Measurements from ENCODE around the gene WWOX. TPM values are rescaled to one million over a fixed set of nuclear protein-coding genes. Genes with fewer than 3 reads are reported as not detected.
"Not testable (repeated sequence)": the region's sequence is repeated elsewhere in the genome, so short reads cannot be mapped to it uniquely, and the experiment has no call there.

WWOX gene
- total RNA-seq, 2 donors from 2014 or later: 10.6 to 13.1 TPM

DNA sequence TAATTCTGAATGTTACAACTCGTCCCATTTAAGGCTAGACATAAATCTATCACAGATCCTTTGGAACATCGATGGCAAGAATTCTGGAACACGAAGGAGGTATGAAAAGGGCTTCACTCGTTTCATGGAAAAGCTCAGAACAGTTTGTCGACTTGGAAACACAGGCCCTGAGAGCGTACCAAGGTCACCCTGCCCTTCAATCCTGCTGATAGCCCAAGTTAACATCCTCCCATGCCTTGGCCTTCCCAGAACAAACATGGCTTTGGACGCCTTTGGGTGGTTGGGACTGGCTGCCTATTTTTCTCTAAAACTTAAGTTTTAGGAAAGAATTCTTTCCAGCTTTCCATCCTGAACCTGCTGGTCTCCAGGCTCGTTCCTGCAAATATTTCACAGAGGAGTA lies 1105.0 kb downstream of the WWOX start:
- DNase-seq (no peak), ATAC-seq (no peak)
- intact Hi-C loops (cut with DNase I, micrococcal nuclease): no loop called here

DNA sequence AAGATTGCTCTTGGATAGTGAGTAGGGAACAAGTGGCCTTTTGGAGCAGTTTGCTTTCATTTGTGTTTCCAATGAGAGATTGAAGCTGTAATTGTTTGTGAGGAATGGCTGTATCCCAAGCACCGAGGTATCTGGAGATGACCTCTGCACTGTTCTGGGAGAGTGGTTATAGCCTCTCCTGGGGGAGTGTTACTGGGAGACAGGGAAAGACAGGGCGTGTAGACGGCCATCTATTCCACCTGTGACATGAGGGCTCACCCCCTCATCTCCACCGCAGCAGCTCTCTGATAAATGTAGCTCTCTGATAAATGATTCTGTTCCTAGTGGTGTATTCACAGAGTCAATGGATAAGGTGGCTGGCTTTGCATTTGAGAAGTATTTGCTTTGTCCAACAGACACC lies 1107.4 kb downstream of the WWOX start:
- DNase-seq (no peak), ATAC-seq (no peak)
- intact Hi-C loops (cut with DNase I, micrococcal nuclease): no loop called here

DNA sequence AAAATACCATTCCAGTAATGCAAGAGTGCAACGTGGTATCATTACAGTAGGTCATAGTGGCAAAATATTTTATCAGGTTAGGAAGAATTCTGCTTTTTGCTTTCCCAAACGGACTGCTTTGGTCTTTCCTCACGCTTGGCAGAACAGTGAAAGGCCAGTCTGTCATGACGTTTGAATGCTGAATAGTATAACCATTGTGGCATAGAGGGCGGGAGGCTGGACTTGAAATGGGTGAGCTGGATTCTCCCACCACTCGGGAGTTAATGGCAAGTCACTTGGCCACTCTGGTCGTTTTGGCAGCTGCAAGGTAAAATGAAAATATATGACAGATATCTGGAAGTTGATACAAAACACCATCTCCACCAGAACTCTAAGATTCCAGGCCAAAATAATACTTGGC lies 1109.9 kb downstream of the WWOX start:
- ATAC-seq (no peak), DNase-seq (no peak)
- intact Hi-C loops (cut with DNase I, micrococcal nuclease): no loop called here

DNA sequence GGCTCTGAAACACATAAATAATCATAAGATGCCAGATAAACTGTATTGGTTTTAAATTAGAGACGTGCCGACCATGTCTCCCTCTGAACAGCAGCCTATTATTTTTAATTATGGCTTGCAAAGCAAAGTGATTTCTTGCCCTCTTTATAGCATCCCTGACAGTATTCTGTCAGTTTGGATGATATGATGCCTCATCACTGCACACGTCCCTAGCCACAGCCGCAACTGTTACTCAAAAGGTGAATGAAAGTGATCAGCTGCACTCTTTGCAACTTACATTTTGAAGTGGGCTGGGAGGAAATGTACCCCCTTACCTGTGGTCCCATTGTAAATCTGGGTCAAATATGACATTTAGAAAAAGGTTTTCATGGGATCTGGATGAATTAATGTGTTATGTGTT lies 1111.2 kb downstream of the WWOX start:
- ATAC-seq: no peak
- no peak for DNase-seq
- intact Hi-C loops (cut with DNase I, micrococcal nuclease): no loop called here

DNA sequence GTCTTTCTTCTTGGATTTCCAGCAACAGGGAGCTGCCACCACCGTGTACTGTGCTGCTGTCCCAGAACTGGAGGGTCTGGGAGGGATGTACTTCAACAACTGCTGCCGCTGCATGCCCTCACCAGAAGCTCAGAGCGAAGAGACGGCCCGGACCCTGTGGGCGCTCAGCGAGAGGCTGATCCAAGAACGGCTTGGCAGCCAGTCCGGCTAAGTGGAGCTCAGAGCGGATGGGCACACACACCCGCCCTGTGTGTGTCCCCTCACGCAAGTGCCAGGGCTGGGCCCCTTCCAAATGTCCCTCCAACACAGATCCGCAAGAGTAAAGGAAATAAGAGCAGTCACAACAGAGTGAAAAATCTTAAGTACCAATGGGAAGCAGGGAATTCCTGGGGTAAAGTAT lies 1112.1 kb downstream of the WWOX start:
- DNase-seq (no peak), ATAC-seq (no peak)
- intact Hi-C loops (cut with DNase I, micrococcal nuclease): no loop called here

DNA sequence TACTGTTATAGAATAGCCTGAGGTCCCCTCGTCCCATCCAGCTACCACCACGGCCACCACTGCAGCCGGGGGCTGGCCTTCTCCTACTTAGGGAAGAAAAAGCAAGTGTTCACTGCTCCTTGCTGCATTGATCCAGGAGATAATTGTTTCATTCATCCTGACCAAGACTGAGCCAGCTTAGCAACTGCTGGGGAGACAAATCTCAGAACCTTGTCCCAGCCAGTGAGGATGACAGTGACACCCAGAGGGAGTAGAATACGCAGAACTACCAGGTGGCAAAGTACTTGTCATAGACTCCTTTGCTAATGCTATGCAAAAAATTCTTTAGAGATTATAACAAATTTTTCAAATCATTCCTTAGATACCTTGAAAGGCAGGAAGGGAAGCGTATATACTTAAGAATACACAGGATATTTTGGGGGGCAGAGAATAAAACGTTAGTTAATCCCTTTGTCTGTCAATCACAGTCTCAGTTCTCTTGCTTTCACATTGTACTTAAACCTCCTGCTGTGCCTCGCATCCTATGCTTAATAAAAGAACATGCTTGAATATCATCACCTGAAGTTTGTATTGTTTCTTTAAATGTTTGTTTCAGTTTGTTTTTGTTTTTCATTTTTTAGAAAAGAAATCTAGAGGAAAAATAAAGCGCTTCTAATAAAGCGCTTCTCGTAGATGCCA lies 1112.8 kb downstream of the WWOX start:
- intact Hi-C loops (cut with DNase I, micrococcal nuclease): no loop called here
- ATAC-seq: no peak
- no peak for DNase-seq

DNA sequence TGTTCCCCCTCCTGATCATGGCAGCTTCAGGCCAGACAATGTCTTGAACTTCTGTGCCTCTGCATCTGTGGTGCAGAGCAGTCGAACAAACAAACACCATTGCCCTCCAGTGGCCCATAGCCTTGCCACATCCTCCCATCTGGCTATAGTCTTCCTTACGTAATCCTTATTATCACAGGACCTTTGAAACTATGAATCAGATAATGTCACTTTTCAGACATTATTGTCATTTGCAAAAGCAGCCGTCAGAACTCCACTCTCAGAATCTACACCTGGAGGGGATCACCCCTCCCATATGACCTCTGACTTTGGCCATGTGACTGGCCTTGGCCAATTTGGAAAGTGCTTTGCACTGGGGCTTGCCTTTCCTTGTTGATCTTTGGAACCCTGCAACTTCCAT lies 1113.8 kb downstream of the WWOX start:
- intact Hi-C loops (cut with DNase I, micrococcal nuclease): no loop called here
- no peak for DNase-seq
- ATAC-seq: no peak

DNA sequence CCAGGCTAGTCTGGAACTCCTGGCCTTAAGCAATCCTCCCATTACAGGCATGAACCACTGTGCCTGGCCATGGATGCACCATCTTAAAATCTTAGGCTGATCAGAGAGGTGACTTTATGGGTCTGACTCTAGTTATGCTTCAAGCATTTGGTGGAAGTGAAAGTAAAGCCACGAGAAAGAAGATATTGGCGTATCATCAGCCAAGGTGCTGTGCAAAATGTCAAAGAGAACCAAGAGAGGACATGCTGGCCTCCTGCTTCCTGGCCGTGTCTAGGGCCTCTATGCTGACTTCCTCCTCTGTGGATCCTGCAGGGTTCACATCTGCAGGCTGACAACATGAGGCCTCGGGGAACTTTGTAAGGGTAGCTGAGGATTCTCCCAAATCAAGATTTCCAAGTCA lies 1115.8 kb downstream of the WWOX start:
- ATAC-seq (no peak), DNase-seq (no peak)
- intact Hi-C loops (cut with DNase I, micrococcal nuclease): no loop called here

DNA sequence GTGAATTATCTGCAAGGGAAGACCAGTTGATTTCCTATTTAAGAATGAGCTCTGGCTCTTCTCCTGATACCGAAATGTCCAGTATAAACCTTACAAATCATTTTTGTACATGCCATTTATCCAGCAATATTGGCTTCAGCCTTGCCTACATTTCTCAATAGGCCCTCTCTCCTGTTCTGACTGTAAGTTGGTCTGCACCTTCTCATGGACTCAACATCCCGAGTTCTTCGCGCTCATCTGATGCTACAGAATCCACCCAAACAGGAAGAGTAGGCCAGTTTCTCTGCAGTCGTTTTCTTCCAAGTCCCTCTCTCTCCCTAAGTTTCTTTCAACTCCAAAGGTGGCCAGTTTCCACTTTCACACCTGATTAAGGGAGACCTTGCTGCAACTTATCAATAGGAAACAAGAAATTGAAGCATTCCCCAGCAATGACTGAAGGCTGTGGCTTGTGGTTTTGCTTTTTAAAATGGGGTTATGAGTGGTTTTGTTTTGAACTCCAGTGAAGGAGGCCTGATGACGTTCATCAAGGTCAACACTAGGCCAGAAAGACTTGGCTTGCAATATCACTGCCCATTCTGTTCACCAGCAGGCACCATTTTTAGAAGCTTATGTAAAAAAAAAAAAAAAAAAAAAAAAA lies 1118.0 kb downstream of the WWOX start:
- ATAC-seq (no peak), DNase-seq (no peak)
- intact Hi-C loops (cut with DNase I, micrococcal nuclease): no loop called here

DNA sequence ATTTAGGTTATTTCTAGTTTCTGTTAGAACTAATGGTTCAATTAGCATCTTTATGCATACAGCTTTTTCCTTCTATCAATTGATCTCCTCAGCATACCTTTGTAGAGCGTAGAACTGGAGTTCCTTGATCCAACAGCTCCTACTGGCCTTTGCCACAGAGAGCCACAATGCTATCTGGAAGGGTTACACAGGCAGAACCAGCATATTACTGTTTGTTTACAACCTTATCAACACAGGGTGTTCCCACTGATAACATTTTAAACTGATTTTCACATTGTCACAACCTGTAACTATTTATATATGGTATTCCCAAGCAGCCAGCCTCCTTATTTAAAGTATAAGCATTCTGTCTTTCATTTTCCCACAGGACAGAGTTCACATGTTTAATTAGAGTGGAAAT lies 1118.9 kb downstream of the WWOX start:
- intact Hi-C loops (cut with DNase I, micrococcal nuclease): no loop called here
- ATAC-seq (peak; percentile 59), DNase-seq (no peak)

DNA sequence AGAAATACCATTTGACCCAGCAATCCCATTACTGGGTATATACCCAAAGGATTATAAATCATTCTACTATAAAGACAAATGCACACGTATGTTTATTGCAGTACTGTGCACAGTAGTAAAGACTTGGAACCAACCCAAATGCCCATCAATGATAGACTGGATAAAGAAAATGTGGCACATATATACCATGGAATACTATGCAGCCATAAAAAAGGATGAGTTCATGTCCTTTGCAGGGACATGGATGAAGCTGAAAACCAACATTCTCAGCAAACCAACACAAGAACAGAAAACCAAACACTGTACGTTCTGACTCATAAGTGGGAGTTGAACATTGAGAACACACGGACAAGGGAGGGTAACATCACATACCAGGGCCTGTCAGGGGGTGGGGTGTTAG lies 1126.5 kb downstream of the WWOX start:
- ATAC-seq; intact Hi-C loops (cut with DNase I, micrococcal nuclease); DNase-seq: not testable (repeated sequence)

DNA sequence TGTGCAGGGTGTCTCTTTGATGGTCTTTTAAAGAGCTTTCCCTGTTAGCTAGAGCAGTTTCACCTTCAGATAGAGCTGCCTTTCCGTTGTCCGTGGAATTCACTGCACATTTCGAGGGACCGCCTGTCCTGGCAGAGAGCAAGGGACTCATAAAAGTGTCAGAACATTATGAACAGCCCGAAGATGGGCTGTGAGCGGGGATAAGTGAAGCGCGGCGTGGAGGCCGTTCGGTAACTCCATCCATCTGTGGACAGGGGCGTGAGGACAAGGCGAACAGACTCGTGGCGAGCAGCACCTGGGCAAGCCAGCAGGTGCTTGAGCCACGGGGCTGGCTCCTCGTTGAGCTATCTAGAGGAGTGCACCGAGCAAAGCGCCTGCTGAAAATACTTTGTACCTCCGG lies 1129.9 kb downstream of the WWOX start:
- ATAC-seq (no peak), DNase-seq (no peak)
- intact Hi-C loops (cut with DNase I, micrococcal nuclease): no loop called here

DNA sequence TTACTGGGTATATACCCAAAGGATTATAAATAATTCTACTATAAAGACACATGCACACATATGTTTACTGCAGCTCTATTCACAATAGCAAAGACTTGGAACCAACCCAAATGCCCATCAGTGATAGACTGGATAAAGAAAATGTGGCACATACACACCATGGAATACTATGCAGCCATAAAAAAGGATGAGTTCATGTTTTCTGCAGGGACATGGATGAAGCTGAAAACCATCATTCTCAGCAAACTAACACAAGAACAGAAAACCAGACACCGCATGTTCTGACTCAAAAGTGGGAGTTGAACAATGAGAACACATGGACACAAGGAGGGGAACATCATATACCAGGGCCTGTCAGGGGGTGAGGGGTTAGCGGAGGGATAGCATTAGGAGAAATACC lies 1146.2 kb downstream of the WWOX start:
- intact Hi-C loops (cut with DNase I, micrococcal nuclease); ATAC-seq; DNase-seq: not testable (repeated sequence)

DNA sequence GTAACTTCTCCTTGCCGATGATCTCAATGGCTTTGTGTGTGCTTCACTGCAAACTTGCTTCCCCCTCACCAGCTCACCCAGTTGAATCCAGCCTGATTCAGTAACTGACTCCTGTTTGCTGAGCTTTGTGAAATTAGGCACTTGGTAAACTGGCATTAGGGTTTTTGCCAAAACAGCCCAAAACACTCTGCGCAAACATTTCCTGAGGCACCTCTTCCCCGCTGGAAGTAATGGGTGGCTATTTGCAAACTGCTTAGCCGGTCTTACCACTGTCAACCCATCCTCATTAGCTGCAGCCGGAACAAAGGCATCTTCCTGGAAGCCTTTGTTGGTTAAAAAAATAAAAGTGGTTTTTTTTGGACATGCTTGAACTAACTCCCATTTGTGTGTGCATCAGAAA lies 1147.9 kb downstream of the WWOX start:
- intact Hi-C loops (cut with DNase I, micrococcal nuclease): no loop called here
- ATAC-seq (no peak), DNase-seq (no peak)

DNA sequence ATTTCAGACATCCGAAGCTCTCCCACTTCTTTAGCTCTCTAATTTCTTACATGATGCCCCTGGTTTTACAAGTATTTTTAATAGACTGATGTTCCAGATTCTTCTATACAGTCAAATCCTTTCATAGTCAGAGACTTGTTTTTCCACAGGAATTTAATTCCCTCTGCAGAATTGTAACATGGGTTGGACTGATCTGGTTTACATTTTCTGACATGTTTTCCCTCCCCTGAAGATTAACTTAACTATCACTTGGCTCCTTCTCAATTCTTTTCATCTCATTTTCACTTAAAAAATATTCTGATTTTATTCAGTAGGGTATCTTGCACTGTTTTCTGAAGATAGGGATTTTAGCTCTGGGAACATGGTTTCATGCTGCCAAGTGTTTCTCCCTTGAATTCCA lies 1148.9 kb downstream of the WWOX start:
- no peak for ATAC-seq
- no peak for DNase-seq
- intact Hi-C loops (cut with DNase I, micrococcal nuclease): no loop called here

DNA sequence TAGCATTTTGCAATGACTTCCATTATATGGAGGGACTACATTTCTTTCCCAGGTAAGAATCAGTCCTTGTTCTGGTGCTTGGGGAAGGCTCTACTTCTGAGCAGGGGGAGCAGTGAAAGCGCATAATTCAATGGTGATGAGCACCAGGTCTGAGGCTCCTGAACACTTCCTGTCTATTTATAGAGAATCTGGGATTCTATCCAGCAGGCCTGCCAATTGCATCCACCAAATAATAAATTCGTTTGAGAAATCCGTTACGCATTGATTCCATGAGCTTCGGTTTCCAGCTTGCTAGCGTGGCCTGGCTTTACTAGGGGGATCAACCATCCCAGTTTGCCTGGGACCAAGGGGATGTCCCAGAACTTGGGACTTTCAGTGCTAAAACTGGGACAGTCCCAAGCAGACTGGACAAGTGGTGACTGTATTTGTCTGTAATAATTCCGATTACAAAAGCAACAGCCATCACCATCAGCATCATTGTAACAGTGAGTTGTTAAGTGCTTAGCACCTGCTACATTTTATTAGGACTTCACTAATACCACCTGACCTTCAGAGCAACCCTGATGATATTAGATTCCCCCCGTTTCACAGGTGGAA lies 1151.1 kb downstream of the WWOX start:
- ATAC-seq: no peak

DNA sequence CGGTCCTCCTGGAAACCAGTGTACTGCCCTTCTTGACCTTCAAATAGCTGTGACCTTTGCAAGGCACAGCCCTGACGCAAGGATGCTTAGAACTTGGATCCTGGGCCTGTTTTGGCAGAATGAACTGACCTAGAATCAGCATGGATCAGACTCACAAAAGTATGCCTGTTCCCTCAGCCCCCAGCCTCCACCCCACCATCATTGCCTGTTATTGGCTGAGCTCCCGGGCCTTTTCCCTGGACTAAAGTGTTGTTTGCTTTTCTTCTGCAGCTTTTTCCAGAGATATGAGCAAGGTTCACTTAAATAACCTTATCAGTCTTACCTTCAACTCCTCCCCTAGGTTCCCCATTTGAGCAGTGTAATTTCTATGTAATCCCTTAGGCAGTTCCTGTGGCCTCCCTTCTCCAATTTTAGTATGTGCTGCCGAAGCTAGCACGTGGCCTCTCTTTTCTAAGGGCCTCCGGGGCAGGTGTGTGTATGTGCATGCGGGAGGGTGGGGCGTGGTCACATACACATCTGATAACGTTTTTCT lies 1153.7 kb downstream of the WWOX start:
- ATAC-seq: peak; percentile 81
- intact Hi-C loops (cut with DNase I, micrococcal nuclease): no loop called here
- peak in 1 of 2 donors; percentile 37 for DNase-seq

More for the DNA sequence above, 1151.1 kb downstream of the WWOX start:
- no peak for DNase-seq
- intact Hi-C loops (cut with DNase I, micrococcal nuclease): no loop called here

DNA sequence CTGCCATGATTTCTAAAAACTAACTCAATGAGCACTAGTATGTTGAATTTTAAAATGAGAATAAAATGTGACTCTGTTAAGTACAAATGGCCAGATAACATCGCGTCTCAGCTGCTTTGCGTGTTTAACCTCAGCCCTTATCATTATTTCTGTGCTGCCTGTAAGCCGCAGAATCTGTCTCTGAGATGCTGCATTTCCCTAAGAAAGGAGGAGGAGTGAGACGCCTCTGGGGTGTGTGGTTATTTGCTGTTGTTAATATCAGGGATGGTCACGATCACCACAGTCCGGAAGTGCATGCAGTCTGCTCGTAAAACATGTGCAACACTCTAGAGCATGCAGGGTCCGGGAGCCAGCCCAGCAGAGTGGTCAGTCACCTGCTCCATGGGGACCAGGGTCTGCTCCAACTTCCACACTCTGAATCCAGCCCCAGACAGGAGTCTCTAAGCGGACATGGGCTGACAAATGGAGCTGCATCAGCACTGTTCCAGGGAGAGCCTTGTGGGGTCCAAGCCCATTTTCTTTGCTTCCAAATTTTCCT lies 1158.6 kb downstream of the WWOX start:
- intact Hi-C loops (cut with DNase I, micrococcal nuclease): no loop called here
- ATAC-seq (no peak), DNase-seq (no peak)

DNA sequence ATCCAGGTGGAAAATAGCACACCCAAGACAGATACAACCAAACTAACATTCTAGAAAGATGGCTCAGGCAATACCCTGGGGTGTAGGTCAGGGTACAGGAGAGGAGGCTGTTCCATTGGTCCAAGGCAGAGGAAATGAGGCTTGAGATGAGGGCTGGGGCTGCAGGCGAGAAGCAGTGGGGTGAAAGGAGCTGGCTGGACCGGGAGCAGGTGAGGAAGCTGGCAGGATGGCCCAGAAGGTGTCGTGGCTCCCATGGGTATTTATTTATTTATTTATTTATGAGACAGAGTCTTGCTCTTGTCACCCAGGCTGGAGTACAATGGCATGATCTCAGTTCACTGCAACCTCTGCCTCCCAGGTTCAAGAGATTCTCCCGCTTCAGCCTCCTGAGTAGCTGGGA lies 1161.4 kb downstream of the WWOX start:
- intact Hi-C loops (cut with DNase I, micrococcal nuclease); ATAC-seq; DNase-seq: not testable (repeated sequence)

DNA sequence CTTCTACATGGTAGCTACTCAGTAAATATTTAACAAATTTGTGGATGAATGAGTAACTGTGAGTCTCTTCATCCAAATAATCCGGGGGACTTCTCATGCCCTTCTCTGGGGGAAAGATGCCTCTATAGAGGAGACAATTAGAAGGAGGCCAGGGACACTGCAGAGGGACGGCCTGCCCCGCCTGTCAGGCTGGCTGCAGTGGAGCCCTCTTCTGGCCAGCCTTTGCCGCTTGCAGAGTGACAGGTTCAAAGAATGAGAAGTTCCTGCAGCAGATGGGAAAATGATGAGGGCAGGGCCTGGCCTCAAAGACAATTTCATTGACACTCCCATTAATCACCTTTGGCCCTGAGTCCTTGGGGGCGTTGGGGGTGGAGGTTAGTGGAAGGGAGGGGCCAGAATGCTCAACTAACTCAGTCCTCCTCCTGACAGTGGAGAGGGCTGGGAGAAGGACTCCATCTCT lies 1162.1 kb downstream of the WWOX start:
- intact Hi-C loops (cut with DNase I, micrococcal nuclease): no loop called here
- peak; percentile 75 for ATAC-seq
- peak in 1 of 2 donors; percentile 49 for DNase-seq
